Right ventricle myocardium inferior (tissue), 1 donor: ENCODE data around the gene PIP5K1B. TPM values are rescaled to one million over a fixed set of nuclear protein-coding genes. Genes with fewer than 3 reads are reported as not detected.
"Not testable (repeated sequence)": the region's sequence is repeated elsewhere in the genome, so short reads cannot be mapped to it uniquely, and the experiment has no call there.

Experiments used
- ATAC-seq: fragments of 200-7000 bp; cut with Tn5 transposase; one replicate; pipeline ENCODE4 v1.9.1; 2020; ENCODE audit warnings: mild to moderate bottlenecking, moderate library complexity
- DNase-seq: peaks from one replicate; pipeline ENCODE4 v3.0.0; 2021; ENCODE audit errors: missing footprints
- intact Hi-C: fragments of 100-400 bp; cut with DNase I; formaldehyde crosslinking; loops from one replicate; pipeline ENCODE4 v1.11.0; 2022
- total RNA-seq: library from RNA; stranded (reverse); fragmentation: NEBNext Ultra II Directional; extraction: Animal tissue kit (Norgen Biotek cat#: 25700); gene quantifications from one replicate; pipeline ENCODE4 v1.2.1, GENCODE V29; 2021
- donor health status: DM: no; HTN: yes; CAD: no; lungs with severe emphysema.

The PIP5K1B gene
- total RNA-seq, 1 donor from 2014 or later = 60.6 TPM

DNA sequence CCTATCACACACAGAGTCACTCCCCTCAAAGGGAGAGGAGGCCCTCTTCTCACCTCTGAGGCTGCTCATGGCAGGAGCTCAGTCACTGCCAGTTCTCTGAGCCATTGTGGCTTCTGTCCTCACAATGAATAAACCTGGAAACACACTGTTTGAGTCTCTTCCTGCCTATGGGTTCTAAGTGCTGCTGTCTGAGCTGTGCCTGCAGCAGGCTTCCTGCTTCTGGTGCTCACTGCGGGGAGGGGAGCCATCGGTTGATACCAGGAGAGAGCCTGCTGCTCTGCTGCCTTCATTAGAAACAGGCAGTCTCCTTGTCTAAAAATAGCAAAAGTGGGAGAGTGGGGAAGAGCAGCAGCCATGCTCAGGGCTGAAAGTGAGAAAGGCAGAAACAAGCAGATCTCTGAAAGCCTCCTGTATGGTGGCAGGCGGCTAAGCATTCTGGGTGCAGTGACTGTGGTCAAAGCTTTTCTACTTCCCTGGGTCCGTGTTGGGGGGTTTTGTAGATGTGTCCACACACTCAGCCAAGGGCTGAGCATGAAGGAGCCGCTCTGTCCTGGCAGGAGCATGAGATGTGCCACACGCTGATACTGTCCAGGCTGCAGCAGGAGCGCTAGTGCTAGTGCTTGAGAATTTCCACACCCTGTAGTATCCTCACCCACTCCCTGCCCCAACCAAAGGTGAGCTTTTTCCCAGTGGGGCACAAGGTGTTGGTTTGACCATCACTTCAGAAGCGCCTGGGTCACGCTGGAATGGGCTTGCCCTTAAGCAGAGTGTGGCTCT lies 274.7 kb downstream of the PIP5K1B start:
- intact Hi-C loops = loop anchor here (5.0 kb wide), 2 partner anchors 37 to 272 kb away; partner anchors contain the start of gene PIP5K1B
- peak; percentile 84 for ATAC-seq
- DNase-seq = no peak

DNA sequence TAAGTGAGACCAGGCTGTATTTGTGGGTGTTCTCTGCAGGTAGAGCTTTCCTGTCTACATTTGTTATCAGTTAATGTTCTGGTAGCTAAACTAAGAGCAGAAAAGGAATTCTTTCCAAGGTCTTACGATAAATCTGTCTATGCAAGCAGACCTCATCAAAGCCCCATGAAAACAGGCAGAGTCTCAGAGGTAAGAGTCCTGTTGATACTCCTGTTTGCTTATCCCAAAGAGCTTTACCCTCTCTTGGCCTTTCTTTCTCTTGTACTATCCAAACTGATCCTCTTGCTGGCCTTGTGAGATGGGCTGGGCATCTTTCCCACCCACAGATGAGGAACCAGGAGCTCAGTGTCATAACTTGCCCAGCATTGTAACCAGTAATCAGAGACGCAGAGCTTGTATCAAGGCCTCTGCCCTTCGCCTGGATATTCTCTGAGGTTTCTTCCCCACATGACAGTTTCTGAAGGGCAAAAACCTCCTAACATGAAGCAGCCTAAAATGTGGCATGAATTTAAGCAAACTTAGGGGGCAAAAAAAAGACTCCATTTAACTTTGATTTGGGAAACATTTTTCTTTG lies 275.4 kb downstream of the PIP5K1B start:
- ATAC-seq (no peak), DNase-seq (no peak)
- intact Hi-C loops = loop anchor here (5.0 kb wide), 2 partner anchors 38 to 273 kb away; partner anchors contain the start of gene PIP5K1B

DNA sequence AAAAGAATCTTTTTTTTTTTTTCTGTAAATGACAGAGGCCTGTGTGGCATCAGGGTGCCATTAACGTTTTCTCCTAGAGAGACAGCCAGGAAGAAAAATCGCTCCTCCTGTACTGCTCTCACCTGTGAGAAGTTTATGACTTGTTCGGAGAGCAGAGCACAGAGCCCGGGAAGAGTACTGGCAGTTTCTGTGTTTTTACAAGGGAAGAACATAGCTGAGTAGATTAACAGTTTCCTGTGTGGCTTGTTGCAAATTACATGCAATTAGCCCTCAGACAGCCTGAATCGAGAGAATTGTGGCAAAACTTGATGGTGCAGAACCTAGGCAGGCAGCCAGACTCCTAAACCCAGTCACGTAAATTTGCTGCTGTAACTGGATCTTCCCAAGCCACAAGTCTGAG lies 276.7 kb downstream of the PIP5K1B start:
- no peak for ATAC-seq
- intact Hi-C loops = loop anchor here (5.0 kb wide), 2 partner anchors 39 to 274 kb away; partner anchors contain the start of gene PIP5K1B
- no peak for DNase-seq

GRCh38 chr9:68983008-68983411 lies 278.0 kb downstream of the PIP5K1B start:
- DNase-seq (no peak), ATAC-seq (peak; percentile 15)
- intact Hi-C loops = loop anchor here (5.0 kb wide), 2 partner anchors 41 to 276 kb away; partner anchors contain the start of gene PIP5K1B

- ATAC-seq (no peak), DNase-seq (no peak)
- intact Hi-C loops = loop anchor here (5.0 kb wide), 2 partner anchors 41 to 276 kb away; partner anchors contain the start of gene PIP5K1B
Measured at GRCh38 chr9:68983522-68984424, 278.7 kb downstream of the PIP5K1B start.

DNA sequence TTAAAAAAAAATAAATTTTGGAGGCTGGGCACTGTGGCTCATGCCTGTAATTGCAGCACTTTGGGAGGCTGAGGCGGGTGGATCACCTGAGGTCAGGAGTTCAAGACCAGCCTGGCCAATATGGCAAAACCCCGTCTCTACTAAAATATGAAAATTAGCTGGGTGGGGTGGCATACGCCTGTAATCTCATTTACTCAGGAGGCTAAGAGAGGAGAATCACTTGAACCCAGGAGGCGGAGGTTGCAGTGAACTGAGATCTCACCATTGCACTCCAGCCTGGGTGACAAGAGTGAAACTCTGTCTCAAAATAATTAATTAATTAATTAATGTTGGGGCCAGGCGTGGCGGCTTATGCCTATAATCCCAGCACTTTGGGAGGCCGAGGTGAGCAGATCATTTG lies 281.9 kb downstream of the PIP5K1B start:
- ATAC-seq, DNase-seq, intact Hi-C loops: not testable (repeated sequence)

- ATAC-seq (no peak), DNase-seq (no peak)
- intact Hi-C loops = no loop called here
Measured at GRCh38 chr9:68991457-68991856, 286.4 kb downstream of the PIP5K1B start.

GRCh38 chr9:68995776-68996175 lies 290.7 kb downstream of the PIP5K1B start:
- no peak for ATAC-seq
- intact Hi-C loops = loop anchor here (5.0 kb wide), 2 partner anchors 123 to 213 kb away; a partner anchor contains a TSS
- no peak for DNase-seq

DNA sequence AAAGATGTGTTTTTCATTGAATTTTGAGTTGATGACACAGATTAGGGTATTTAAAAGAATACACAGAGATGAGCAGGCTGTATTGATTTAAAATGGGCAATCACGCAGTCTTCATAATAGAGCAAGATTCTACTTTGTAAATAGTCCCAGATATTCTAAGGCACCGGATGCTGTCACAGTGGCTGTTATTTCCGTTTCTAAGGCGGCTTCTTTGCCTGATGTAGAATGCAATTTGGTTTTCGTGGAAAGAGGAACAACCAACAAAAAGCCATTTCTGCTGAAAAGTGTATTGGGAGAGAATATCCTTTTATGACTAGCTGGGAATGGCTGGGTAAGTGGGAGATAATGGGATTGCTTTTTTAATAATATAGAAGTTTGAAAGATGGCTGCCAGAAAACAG lies 291.4 kb downstream of the PIP5K1B start:
- intact Hi-C loops = loop anchor here (5.0 kb wide), 2 partner anchors 124 to 214 kb away; a partner anchor contains a TSS
- no peak for DNase-seq
- ATAC-seq = no peak

DNA sequence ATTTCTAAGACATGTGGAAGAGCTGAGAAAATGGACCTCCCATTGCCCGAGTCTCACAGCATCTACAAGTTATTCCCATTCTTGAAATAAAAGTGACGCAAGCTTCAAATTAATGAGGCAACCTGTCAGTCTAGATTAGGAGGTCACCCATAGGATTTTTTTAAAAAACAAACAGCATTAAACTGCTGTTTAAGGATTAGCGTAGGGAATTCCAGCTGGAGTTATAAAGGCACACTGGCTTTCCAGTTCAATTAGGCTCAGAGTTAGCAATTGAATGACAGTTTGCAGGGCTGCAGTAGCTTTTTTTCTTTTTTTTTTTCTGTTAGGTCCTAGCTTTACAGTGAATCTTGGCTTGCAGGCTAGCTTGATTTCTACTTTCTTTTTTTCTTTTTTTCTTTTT lies 292.6 kb downstream of the PIP5K1B start:
- no peak for ATAC-seq
- intact Hi-C loops = loop anchor here (2.0 to 5.0 kb wide), 3 partner anchors 125 to 413 kb away; a partner anchor contains a TSS

GRCh38 chr9:68998385-68998784 lies 293.3 kb downstream of the PIP5K1B start:
- no peak for DNase-seq
- intact Hi-C loops = loop anchor here (2.0 to 5.0 kb wide), 3 partner anchors 126 to 414 kb away; a partner anchor contains a TSS
- no peak for ATAC-seq

More for the DNA sequence above, 292.6 kb downstream of the PIP5K1B start:
- DNase-seq = no peak

DNA sequence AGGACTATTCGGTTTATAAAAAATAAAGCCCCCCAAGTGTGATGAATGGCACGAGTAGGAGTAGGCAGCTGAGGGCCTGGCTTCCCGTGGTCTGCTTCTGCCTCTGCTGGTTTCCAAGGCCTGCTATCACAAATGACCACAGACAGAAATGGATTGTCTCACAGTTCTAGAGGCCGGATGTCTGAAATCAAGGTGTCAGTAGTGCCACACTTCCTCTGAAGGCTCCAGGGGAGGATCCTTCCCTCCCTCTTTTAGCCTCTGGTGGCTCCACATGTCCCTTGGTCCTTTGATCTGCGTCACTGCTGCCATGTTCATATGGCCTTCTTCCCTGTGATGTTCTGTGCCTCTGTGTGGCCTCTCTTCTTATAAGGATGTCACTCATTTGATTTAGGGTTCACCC lies 293.8 kb downstream of the PIP5K1B start:
- no peak for DNase-seq
- intact Hi-C loops = loop anchor here (1.0 to 5.0 kb wide), 4 partner anchors 127 to 414 kb away; partner anchors contain the start of gene PIP5K1B
- ATAC-seq = no peak

DNA sequence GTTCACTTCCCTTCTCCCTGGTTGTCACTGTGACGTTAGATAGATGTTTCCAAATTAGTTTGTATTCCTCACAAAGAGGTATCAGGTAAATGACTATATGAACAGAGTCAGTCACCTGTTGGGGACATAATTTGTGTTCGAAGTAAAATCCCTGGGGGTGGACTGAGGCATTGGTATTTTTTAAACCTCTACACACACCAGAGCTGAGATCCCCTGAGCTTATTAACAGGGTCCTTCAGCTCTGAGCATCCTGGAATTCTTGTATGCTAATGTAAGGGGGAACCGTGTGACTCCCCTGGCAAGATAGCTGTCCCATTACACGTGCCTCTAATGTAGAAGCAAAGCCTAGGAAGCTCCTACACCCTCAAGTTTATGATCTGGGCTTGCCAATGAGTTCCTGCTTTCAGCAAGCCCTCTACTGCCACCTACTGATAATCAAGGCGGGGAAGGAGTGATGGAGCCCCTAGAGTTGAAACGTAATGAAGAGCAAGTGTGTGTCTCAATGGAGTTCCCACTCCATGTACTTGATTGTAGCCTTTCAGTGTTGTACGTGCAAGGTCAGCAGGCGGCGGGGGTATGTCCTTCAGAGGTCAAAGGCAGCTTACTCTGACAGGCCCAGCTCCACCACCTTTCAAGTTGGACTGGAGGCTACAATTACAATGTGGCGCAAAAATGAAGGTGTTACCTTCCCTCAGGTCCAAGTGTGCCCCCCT lies 294.5 kb downstream of the PIP5K1B start:
- intact Hi-C loops = loop anchor here (1.0 to 5.0 kb wide), 4 partner anchors 127 to 415 kb away; partner anchors contain the start of gene PIP5K1B
- no peak for DNase-seq
- ATAC-seq = peak; percentile 87

- intact Hi-C loops = no loop called here
- ATAC-seq = no peak
Measured at GRCh38 chr9:69001921-69002320, 296.9 kb downstream of the PIP5K1B start.

GRCh38 chr9:69003051-69003450 lies 298.0 kb downstream of the PIP5K1B start:
- ATAC-seq = no peak
- no peak for DNase-seq
- intact Hi-C loops = no loop called here

More at GRCh38 chr9:69001921-69002320, 296.9 kb downstream of the PIP5K1B start:
- DNase-seq = no peak

- DNase-seq (no peak), ATAC-seq (no peak)
- intact Hi-C loops = loop anchor here (5.0 kb wide), 1 partner anchor 433 kb away; no protein-coding TSS in a partner anchor
Measured at GRCh38 chr9:69004836-69005235, 299.8 kb downstream of the PIP5K1B start.

GRCh38 chr9:69009708-69010107 lies 304.7 kb downstream of the PIP5K1B start:
- DNase-seq (no peak), ATAC-seq (no peak)
- intact Hi-C loops = loop anchor here (5.0 kb wide), 1 partner anchor 437 kb away; no protein-coding TSS in a partner anchor
